Suprapubic skin (tissue), 4 donors: ENCODE measurements around the gene IL3.

Experiments used
- CTCF ChIP-seq, 2 donors: fragments of 200-600 bp in 1 of 2; fragments of 450-650 bp in 1 of 2; sonication (generic) in 1 of 2; IDR thresholded peaks; one replicate each; pipeline ENCODE4 v1.5.1; 2016 to 2019; ENCODE audit warnings: antibody characterized with exemption in 2 of 2, mild to moderate bottlenecking in 1 of 2, moderate library complexity in 1 of 2
- POLR2A ChIP-seq, 2 donors: fragments of 450-650 bp; IDR thresholded peaks; one replicate each; pipeline ENCODE4 v1.6.1; 2017; ENCODE audit warnings: antibody characterized with exemption in 2 of 2, mild to moderate bottlenecking in 2 of 2, moderate library complexity in 2 of 2
- POLR2AphosphoS5 ChIP-seq, 3 donors: sonication (generic); formaldehyde crosslinking; IDR thresholded peaks; one replicate each; pipeline ENCODE4 v1.6.1; 2017; ENCODE audit warnings: antibody characterized with exemption in 3 of 3

- TF ChIP-seq CTCF (IDR thresholded peaks at IDR 0.05) (no peak), POLR2AphosphoS5 (IDR thresholded peaks at IDR 0.05) (no peak), POLR2A (IDR thresholded peaks at IDR 0.05) (no peak)
Measured at GRCh38 chr5:132010989-132011621, 49.4 kb upstream of the IL3 start.
